Adrenal gland (tissue), 19 donors: ENCODE results near the gene ELMO2. TPM values are rescaled to one million over a fixed set of nuclear protein-coding genes. Genes with fewer than 3 reads are reported as not detected.
A peak's percentile ranks its signal among the peaks of the same experiment; 100 is the strongest.

Source experiments
- DNase-seq, 7 donors: peaks; one replicate each; pipeline ENCODE4 v3.0.0-alpha.2; 2019 to 2020
- H3K27ac ChIP-seq, 5 donors: fragments of 200-600 bp; sonication (generic) in 4 of 5; 1 replicate in 3 of 5; 2 replicates in 2 of 5; pipeline versions ENCODE4 v1.5.1 to v1.8.0; 2016 to 2020; ENCODE audit warnings: mild to moderate bottlenecking in 1 of 5
- H3K27me3 ChIP-seq: fragments of 200-600 bp; 2 replicates; pipeline ENCODE4 v1.8.0; 2021
- H3K36me3 ChIP-seq, 2 donors: fragments of 200-600 bp; replicated peaks in 1 of 2; 1 replicate in 1 of 2; 2 replicates in 1 of 2; pipeline versions ENCODE4 v1.5.1 to v1.8.0; 2018 to 2022
- H3K4me1 ChIP-seq, 2 donors: fragments of 200-600 bp; replicated peaks in 1 of 2; 1 replicate in 1 of 2; 2 replicates in 1 of 2; pipeline versions ENCODE4 v1.5.1 to v1.8.0; 2018 to 2021
- H3K4me3 ChIP-seq, 4 donors: fragments of 200-600 bp; sonication (generic) in 3 of 4; one replicate each; pipeline ENCODE4 v1.5.1; 2016 to 2018
- H3K9me3 ChIP-seq, 3 donors: fragments of 200-600 bp; sonication (generic) in 1 of 3; replicated peaks in 1 of 3; 1 replicate in 2 of 3; 2 replicates in 1 of 3; pipeline versions ENCODE4 v1.5.1 to v1.8.0; 2016 to 2021
- CTCF ChIP-seq, 6 experiments: fragments of 450-650 bp in 4 of 6; fragments of 200-600 bp in 2 of 6; sonication (generic) in 1 of 6; IDR thresholded peaks; 1 replicate in 5 of 6; 2 replicates in 1 of 6; pipeline versions ENCODE4 v1.5.1 to v1.8.0; 2016 to 2021; ENCODE audit warnings: antibody characterized with exemption in 6 of 6, mild to moderate bottlenecking in 2 of 6, moderate library complexity in 1 of 6
- POLR2A ChIP-seq, 2 donors: fragments of 450-650 bp; IDR thresholded peaks; one replicate each; pipeline ENCODE4 v1.6.1; 2017; ENCODE audit warnings: antibody characterized with exemption in 2 of 2, mild to moderate bottlenecking in 2 of 2, moderate library complexity in 1 of 2
- WGBS, 4 donors: extraction: QIAGEN DNeasy Blood & Tissue Kit in 2 of 4; methylation state at CpG; one replicate each; pipeline versions ENCODE4 v1.1.5 to v1.1.7; 2013 to 2017; 5-methylcytosine and 5-hydroxymethylcytosine counted together
- intact Hi-C, 2 donors: fragments of 100-400 bp; cut with DNase I; formaldehyde crosslinking; loops; one replicate each; pipeline versions ENCODE4 v1.14.1 to v1.15.0; 2022 to 2023
- long read RNA-seq, 10 donors: library from polyadenylated mRNA in 3 of 10; unstranded in 2 of 10; stranded (forward) in 1 of 10; transcript quantifications; one replicate each; pipeline ENCODE4 v2.0.0 and lab custom pipeline, GENCODE V29; 2021 to 2026
- polyA plus RNA-seq, 3 donors: library from polyadenylated mRNA; stranded (reverse); fragments of 200-250 nt in 2 of 3; fragments of 350-450 nt in 1 of 3; fragmentation: Illumina TruSeq in 1 of 3; extraction: RNeasy Lipid Tissue Mini Kit (QIAGEN cat#74804) in 1 of 3; gene quantifications; one replicate each; pipeline ENCODE4 v1.2.3, GENCODE V29; 2013 to 2014
- total RNA-seq, 9 donors: library from RNA; depleted of rRNA in 4 of 9; stranded (reverse); fragments of >200 nt in 4 of 9; fragments of 120-200 nt in 1 of 9; fragmentation: NEBNext Ultra II Directional in 1 of 9; extraction: Animal tissue kit (Norgen Biotek cat#: 25700) in 1 of 9; gene quantifications; one replicate each; pipeline versions ENCODE4 v1.1.0 to v1.2.4, GENCODE V29; 2013 to 2023
- donor health status: healthy with polysubstance abuse.
- donor health status: Bipolar disorder and iron deficiency.
- donor health status: DM: yes; HTN: yes; CAD: no.
- donor health status: DM: no; HTN: no; CAD: no.
- donor health status: DM: no; HTN: no; CAD: no.
- donor health status: DM: yes; HTN: yes; CAD: no.

ELMO2 gene, protein sequence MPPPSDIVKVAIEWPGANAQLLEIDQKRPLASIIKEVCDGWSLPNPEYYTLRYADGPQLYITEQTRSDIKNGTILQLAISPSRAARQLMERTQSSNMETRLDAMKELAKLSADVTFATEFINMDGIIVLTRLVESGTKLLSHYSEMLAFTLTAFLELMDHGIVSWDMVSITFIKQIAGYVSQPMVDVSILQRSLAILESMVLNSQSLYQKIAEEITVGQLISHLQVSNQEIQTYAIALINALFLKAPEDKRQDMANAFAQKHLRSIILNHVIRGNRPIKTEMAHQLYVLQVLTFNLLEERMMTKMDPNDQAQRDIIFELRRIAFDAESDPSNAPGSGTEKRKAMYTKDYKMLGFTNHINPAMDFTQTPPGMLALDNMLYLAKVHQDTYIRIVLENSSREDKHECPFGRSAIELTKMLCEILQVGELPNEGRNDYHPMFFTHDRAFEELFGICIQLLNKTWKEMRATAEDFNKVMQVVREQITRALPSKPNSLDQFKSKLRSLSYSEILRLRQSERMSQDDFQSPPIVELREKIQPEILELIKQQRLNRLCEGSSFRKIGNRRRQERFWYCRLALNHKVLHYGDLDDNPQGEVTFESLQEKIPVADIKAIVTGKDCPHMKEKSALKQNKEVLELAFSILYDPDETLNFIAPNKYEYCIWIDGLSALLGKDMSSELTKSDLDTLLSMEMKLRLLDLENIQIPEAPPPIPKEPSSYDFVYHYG
- total RNA-seq = 10 to 100 TPM; 42.4 to 69.0 (median 52.6) TPM
- 10 to 100 TPM; 36.2 to 55.1 (median 38.3) TPM for polyA plus RNA-seq
- long read RNA-seq, donor 1, partial matches to known transcripts = 0 of 1 reads
- long read RNA-seq, donor 1, other reads (novel, unspliced or antisense) = 0 of 1 reads
- long read RNA-seq, donor 2, partial matches to known transcripts = 0 of 2 reads
- long read RNA-seq, donor 2, other reads (novel, unspliced or antisense) = 0 of 2 reads
- long read RNA-seq, donor 3, partial matches to known transcripts = 0 of 2 reads
- long read RNA-seq, donor 3, other reads (novel, unspliced or antisense) = 0 of 2 reads
- long read RNA-seq, donor 4, partial matches to known transcripts = 0 of 10 reads
- long read RNA-seq, donor 4, other reads (novel, unspliced or antisense) = 7 of 10 reads
- long read RNA-seq, donor 5, transcript ELMO2-204 (21 exons, 3,574 nt) = minor isoform, 15 of 107 reads
- long read RNA-seq, donor 5, transcript ELMO2-201 (22 exons, 3,669 nt) = major isoform, 35 of 107 reads
- long read RNA-seq, donor 5, partial matches to known transcripts = 10 of 107 reads
- long read RNA-seq, donor 5, other reads (novel, unspliced or antisense) = 45 of 107 reads
- long read RNA-seq, donor 6, partial matches to known transcripts = 1 of 17 reads
- long read RNA-seq, donor 6, other reads (novel, unspliced or antisense) = 12 of 17 reads
- long read RNA-seq, donor 7 = 0 reads
- long read RNA-seq, donor 8, partial matches to known transcripts = 0 of 3 reads
- long read RNA-seq, donor 8, other reads (novel, unspliced or antisense) = 0 of 3 reads
- long read RNA-seq, donor 9, partial matches to known transcripts = 0 of 2 reads
- long read RNA-seq, donor 9, other reads (novel, unspliced or antisense) = 0 of 2 reads
- long read RNA-seq, donor 10, partial matches to known transcripts = 0 of 2 reads
- long read RNA-seq, donor 10, other reads (novel, unspliced or antisense) = 0 of 2 reads

GRCh38 chr20:46406200-46406985 lies at the start of gene ELMO2:
ELMO2 (minus strand) TSS chr20:46406615; CDS start chr20:46394482, 12,133 bp downstream.
- intact Hi-C loops = no loop called here
- TF ChIP-seq CTCF (IDR thresholded peaks at IDR 0.05) (peak; percentile 13 to 59 (median 41)), POLR2A (IDR thresholded peaks at IDR 0.05) (peak; percentile 24 to 60)
- WGBS, 4 donors = 0 to 1% (median 1%) methylated on average over 13 to 60 of the region's 60 CpGs

DNA sequence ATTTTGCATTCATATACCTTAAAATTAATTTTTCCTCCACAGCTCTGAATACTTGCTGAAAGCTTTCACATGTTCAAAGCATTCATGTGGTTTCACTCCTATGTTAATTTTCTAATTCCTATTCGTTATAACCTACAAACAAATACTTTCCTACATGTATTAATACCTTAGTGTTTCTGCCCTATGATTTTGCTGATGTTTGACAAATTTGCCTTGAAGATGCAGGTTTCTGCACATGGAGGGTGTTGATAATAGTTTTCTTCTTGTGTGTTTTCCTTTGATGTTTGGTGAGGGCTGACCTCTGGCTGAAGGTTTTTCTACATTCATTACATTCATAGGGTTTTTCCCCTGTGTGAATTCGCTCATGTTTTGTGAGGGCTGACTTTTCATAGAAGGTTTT lies 49.3 kb upstream of the ELMO2 start:
- Histone ChIP-seq H3K9me3 (no peaks in the 10 kb centered on the region), H3K36me3 (no peaks in the 10 kb centered on the region), H3K27ac (no peak overlapping the region), H3K4me1 (no peaks in the 10 kb centered on the region), H3K27me3 (no peaks in the 10 kb centered on the region), H3K4me3 (no peak overlapping the region)
- 79 to 89% (median 86%) methylated on average over 2 of the region's 2 CpGs for WGBS, 4 donors
- intact Hi-C loops = no loop called here
- TF ChIP-seq POLR2A (IDR thresholded peaks at IDR 0.05) (no peak), CTCF (IDR thresholded peaks at IDR 0.05) (no peak)
- no peak for DNase-seq

More at GRCh38 chr20:46406200-46406985, at the start of gene ELMO2:
- no peaks in the 10 kb centered on the region for H3K9me3 ChIP-seq
- H3K4me3 ChIP-seq = peak within 1 kb of the TSS; percentile 57 to 91 (median 65)
- H3K36me3 ChIP-seq = no peaks in the 10 kb centered on the region
- H3K27me3 ChIP-seq = no peaks in the 10 kb centered on the region
- peaks cover 34 to 55% of the 10 kb centered on the region in 2 donors for H3K4me1 ChIP-seq
- H3K27ac ChIP-seq = peak within 1 kb of the TSS; percentile 61 to 96 (median 95)
- DNase-seq = peak; percentile 97 to 99 (median 99)

GRCh38 chr20:46446851-46447250 lies 40.4 kb upstream of the ELMO2 start:
- H3K9me3 ChIP-seq = no peaks in the 10 kb centered on the region

More at GRCh38 chr20:46446851-46447250, 40.4 kb upstream of the ELMO2 start:
- WGBS, 4 donors = 88 to 98% (median 91%) methylated on average over 5 of the region's 5 CpGs
- Histone ChIP-seq H3K4me1 (no peaks in the 10 kb centered on the region), H3K36me3 (no peaks in the 10 kb centered on the region), H3K27ac (no peak overlapping the region), H3K27me3 (no peaks in the 10 kb centered on the region), H3K4me3 (no peak overlapping the region)
- no peak for DNase-seq
- intact Hi-C loops = no loop called here
- no peak for TF ChIP-seq CTCF (IDR thresholded peaks at IDR 0.05)
- no peak for TF ChIP-seq POLR2A (IDR thresholded peaks at IDR 0.05)
